Measurements from ENCODE around the gene LHX2.

LHX2 gene

DNA sequence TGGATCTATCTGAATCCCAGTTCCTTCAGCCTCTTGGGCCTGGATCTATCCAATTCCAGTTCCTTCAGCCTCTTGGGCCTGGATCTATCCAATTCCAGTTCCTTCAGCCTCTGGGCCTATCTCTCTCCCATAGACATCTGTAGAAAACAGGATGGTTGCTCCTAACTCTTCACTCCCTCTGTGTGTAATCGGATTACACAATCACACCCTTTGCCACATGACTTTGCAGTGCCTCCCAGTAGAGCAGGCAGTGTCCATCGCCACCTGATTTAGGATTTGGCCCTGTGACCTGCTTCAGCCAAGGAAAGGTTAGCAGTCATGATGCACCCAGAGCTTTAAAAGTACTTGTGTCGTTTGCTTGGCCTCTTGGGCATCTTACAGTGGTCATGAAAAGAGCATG lies 56.7 kb downstream of the LHX2 start:
- DNase-seq: no peak

DNA sequence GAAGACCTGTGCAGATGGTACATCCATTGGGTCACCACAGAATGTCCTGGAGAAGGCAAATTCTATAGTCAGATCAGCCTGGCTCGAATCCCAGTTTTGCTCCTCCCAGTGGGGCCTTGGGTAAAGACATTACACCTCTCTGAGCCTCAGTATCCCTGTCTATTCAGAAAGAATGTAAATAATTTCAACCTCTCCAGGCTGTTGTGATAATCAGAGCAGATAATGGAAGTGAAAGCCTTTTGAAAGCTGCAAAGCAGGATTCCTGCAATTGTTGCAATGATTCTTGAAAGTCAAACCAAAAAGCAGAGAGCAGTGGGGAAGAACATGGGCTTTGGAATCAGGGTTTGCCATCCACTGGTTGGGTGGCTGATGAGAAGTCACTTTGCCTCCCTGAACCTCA lies 63.2 kb downstream of the LHX2 start:
- DNase-seq: no peak

DNA sequence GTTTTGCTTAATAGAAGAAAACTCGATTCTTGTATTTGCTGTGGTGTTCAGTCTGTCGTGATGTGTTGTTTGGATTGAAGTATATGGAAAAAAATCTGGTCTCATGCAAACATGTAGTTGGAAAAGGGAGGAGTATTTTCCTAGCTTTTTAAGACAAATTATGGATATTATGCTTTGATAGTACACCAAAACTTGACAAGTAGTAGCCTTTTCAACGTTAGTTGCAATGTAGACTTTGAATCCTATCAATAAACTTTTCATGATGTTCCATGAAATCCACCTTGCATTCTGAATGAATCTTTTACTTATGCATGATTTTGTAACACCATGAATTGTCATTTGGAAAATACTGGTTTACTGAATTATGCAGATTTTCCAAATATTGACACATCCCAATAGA lies 64.2 kb downstream of the LHX2 start:
- no peak for DNase-seq

DNA sequence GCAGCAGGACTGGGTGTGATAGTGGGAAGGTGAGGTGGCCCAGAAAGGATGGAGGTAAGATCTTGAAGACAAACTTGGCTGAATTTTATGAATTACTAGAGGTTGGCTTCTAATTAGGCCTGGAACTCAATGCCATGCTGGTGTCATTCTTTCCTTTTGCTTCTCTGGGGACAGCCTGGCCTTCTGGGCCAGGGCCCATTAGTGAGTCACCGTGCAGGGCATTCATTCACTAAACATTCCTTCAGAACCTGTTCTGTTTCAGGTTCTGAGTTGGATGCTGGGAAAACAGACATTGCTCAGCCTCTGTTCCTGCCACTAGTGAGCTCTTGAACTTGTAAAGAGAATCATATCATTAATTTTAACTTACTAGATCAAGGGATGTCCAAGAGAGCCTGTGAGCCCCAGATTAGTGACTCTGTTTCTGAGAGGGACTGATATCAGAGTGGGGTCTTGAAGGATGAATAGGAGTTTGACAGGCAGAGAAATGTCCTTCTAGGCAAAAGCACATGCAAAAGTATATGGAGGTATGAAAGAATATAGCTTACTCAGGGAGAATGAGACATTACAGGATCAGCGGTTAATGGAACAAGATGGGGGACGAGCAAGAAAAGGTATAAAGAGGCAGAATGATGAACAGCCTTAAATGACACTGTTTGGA lies 66.5 kb downstream of the LHX2 start:
- DNase-seq: no peak

DNA sequence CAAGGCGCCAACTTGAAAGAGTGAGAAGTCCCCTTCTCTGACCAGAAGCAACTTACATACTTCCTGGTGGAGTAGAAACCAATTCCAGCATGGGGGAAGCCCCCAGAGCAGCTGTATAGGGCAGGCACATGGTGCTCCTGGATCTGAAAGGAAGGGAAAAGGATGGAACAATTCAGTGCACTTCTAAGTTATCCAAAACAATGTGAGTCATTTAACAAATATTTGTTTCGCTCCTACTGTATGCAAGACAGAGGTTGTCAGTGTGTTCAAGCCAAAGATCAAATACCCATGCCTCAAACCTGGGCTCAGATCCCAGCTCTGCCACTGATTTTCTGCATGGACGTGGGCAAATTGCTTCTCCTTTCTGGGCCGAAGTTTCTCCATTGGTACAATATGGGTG lies 67.1 kb downstream of the LHX2 start:
- DNase-seq: no peak

DNA sequence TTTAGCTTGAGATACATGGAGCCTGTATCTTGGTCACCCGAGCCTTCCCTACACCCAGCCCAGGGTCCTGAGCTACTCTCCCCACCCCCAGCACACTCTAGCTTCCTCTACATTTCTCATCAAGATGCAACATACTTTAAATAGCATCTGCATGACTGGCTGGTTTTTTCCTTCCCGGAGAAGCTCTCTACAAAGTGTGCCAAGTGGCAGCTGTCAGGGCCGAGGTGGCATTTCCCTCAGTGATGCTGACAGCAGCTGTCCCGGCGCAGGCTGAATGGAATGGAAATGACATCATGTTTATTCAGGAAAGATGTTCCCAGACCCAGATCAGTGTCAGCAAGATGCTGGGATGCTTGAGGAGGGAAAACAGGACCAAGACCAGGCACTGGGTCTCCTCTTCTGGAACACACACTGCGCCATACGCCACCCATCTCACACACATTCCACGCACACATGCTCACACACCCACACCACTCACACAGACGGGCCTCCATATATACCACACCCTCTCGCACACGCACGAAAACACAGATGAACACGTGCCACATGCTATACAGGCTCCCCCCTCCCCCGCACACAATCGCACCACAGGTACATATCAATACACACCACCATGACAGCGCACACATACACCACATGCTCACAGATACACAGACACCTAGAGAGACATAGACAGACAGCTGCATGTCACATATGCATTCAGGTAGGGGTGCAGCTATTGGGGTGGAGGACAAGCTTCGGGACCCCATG lies 67.8 kb downstream of the LHX2 start:
- no peak for DNase-seq

DNA sequence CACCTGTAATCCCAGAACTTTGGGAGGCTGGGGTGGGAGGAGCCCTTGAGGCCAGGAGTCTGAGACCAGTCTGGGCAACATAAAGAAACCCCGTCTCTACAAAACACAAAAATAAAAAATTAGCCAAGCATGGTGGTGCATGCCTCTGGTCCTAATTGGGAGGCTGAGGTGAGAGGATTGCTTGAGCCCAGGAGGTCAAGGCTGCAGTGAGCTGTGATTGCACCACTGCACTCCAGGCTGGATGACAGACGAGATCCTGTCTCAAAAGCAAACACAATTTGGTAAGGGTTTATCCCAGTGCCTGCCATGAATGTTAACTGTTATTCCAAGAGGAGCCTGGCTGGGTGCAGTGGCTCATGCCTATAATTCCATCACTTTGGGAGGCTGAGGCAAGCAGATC lies 71.1 kb downstream of the LHX2 start:
- DNase-seq: no peak
